ENCODE results near the gene ALDH1B1.
A peak's percentile ranks its signal among the peaks of the same experiment; 100 is the strongest.
"Not testable (repeated sequence)": the region's sequence is repeated elsewhere in the genome, so short reads cannot be mapped to it uniquely, and the experiment has no call there.

The ALDH1B1 gene

GRCh38 chr9:38388283-38389223 is 3.9 kb upstream of the ALDH1B1 start:
- no peak for DNase-seq

DNA sequence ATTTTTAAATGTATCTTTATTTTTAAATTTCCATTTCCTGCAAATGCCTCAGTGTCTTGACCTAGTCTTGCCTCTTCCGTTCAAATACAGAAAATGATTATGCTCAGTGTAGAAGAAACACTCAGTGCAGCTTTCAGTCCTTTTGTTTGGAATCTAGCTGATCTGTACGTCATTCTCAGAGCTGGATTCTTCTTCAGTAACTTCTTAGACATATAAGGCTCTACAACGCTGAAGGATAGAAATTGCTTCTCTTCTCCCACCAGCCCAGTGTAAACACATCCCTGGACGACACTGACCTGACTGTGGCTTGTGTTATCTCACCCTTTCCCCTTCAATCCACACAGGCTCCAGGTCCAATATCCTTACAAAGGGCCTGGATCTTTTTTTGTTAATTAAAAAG is 3.2 kb upstream of the ALDH1B1 start:
- no peak for DNase-seq

GRCh38 chr9:38390442-38390841 is 2.1 kb upstream of the ALDH1B1 start:
- DNase-seq = no peak

DNA sequence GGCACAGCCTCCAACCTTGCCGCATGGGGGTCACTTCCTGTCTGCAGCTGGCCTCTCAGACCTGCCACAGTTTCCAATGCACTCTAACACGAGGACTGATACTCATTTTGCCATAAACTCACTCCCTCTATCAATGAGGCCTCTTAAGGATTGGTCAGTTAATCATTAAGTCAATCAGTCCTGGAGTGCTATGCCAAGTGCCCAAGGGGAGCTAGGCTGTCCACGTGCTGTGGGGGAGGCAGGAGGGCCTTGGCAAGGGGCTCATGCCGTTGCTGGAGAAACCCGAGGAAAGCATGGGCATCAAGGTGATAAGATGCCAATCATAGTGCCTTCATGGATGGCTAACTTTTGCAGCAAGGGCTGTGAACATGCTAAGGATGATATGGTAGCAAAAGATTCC is 1.7 kb upstream of the ALDH1B1 start:
- no peak for DNase-seq

DNA sequence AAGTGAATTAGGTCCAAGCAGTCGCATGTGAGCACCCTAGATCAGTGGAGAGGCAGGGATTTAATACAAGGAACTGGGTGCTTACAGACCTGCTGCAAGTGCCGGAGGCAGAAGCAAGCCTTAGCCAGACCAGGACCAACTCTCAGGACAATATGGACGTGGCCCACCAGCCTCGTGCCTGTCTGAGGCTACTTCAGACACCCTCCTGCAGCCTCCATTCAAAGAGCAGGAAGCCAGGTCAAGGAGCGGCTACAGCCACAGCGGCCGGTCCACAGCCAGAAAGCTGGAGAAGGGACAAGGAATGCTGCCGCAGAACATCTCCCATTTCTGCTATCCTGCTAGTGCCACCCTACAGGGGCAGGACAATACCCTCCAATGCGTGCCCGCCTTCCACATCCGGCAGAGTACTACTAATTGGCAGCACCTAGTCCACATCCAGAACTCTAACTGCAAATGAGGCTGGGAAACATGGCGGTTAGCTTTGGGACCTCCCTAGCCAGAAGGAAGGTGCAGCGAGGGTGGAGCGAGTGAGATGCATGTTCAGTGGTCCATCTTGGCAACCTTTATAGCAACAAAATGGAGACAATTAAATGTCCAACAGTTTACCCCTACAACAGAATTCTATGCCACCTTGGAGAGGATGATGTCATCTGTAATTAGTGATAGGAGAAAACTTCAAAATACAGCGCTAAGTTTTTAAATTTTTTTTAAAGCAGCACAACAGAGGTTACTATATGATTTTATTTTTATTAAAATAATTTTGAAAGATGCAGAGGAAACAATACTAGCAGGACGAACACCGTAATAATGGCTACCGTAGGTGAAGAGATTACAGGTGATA is 1.0 kb upstream of the ALDH1B1 start:
- DNase-seq = no peak

DNA sequence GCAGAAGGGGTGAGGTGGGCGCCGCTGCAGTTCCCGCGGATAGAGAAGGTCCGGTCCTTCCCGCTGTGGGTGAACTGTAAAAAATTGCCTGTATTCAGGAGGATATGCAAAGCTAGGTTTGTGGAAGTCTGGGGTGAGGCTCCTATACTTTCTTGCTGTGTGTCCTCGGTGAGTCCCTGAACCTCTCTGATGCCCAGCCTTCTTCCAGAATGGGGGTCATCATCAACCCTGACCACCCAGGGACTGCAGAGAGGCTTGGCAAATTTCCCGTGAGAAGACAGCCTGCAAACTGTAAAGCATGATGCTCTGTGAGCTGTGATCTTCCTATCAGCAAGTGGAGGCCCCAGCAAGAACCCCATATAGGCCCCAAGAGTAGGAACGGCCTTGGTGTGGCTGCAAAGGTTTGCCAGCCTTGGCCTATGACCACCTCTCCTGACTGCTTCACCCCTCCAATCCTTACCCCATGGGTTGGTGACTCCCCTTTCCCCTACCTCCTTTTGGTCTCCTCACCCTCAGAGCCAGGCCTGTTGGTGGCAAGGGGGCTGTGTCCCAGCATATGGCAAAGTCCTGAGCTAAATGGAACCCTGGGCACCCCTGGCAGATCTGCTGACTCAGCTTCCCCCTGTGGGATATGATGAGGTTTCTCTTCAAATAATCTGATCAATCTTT is 760 bp downstream of the ALDH1B1 start:
- DNase-seq = peak; percentile 16

DNA sequence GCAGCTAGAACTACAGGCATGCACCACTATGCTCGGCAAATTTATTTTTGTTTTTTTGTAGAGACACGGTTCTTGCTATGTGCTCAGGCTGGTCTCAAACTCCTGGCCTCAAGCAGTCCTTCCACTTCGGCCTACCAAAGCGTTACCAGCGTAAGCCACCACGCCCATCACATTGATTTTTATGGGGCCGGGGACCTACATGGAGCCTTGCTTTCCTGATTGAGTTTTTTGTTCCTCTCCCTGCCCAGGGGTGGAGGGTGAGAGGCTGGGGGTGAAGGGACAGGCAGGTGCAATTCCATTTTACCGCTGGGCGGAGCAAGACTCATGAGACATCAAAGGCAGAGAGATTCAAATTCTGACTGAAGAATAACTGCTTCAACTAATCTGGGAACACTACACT is 1.9 kb downstream of the ALDH1B1 start:
- DNase-seq = no peak

- DNase-seq = no peak
Observed at GRCh38 chr9:38395653-38396370, 3.3 kb downstream of the ALDH1B1 start.

DNA sequence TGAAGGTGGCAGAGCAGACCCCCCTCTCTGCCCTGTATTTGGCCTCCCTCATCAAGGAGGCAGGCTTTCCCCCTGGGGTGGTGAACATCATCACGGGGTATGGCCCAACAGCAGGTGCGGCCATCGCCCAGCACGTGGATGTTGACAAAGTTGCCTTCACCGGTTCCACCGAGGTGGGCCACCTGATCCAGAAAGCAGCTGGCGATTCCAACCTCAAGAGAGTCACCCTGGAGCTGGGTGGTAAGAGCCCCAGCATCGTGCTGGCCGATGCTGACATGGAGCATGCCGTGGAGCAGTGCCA is 3.8 kb downstream of the ALDH1B1 start:
- no peak for DNase-seq

- DNase-seq = not testable (repeated sequence)
Observed at GRCh38 chr9:38399191-38399590, 6.7 kb downstream of the ALDH1B1 start.

GRCh38 chr9:38401994-38402393 is 9.5 kb downstream of the ALDH1B1 start:
- no peak for DNase-seq

DNA sequence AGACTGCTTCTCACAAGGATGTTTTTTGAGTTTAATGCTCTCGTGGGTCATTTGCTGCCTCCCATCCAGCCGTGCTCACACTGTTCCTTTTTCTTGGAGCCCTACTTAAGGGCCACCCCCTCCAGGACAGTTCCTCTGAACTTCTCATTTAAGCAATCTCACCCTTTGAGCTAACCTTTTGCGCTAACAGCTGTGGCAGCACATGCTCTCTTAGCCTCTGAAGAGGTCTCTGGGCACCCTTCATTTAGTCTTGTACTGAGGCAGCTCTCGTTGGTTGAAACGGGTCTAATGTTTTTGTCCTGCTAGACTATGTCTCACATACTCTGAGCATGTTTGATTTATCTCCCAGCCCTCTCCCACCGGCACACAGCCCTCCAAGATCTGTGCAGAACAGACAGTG is 11.8 kb downstream of the ALDH1B1 start:
- no peak for DNase-seq

GRCh38 chr9:38405785-38406184 is 13.3 kb downstream of the ALDH1B1 start:
- no peak for DNase-seq

- no peak for DNase-seq
Observed at GRCh38 chr9:38406476-38407186, 14.1 kb downstream of the ALDH1B1 start.

DNA sequence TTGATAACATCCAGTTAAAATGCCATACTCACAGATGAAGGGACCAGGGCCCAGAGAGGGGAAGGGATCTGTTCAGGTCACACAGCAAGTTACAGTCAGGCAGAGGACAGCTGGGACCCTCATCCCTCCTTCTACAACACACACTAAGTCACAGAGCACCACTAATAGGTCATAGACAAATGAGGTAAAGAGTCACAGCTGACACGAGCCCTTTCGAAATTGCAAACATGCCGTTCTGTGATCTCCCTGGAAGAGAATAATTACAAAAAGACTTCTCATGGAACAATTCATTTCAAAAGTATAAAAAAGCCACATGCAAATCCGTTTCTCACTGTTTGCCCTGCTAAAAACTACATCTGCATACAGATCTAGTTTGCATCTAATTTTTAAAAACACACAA is 16.2 kb downstream of the ALDH1B1 start:
- DNase-seq = no peak

DNA sequence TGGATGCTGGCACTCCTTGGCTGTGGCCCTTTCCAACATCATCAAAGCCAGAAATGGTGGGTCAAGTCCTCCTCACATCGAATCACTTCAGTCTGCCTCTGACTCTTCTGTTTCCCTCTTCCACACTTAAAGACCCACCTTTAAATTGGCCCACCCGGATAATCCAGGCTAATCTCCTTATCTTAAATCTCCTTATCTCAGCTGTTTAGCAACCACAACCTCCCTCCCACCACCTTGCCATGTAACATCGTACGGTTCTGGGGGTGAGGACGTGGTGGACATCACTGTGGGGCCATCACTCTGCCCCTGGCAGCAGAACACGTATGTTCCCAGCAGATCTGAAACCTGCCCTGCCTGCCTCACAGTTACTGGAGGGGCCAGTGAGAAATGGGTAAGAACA is 20.2 kb downstream of the ALDH1B1 start:
- no peak for DNase-seq

DNA sequence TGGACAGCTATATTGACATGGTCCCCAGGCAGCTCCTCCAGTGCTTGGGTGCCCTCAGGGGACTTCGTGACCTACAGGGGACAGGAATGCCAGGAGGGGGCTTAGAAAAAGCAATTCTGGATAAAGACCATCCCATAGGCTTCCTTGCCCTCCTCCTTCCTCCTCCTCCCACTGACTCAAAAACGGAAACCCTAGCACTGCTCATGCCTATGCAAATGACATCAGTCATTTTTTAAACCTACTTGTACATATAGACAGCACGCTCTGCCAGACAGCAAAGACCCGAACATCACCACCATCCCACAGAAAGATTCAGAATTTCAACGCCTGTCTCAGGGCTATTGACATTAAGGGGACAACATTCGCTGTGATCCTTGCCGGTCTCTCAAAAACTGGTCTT is 20.8 kb downstream of the ALDH1B1 start:
- no peak for DNase-seq

GRCh38 chr9:38414040-38414723 is 21.7 kb downstream of the ALDH1B1 start:
- DNase-seq = no peak

- DNase-seq = no peak
Observed at GRCh38 chr9:38415856-38416255, 23.4 kb downstream of the ALDH1B1 start.

DNA sequence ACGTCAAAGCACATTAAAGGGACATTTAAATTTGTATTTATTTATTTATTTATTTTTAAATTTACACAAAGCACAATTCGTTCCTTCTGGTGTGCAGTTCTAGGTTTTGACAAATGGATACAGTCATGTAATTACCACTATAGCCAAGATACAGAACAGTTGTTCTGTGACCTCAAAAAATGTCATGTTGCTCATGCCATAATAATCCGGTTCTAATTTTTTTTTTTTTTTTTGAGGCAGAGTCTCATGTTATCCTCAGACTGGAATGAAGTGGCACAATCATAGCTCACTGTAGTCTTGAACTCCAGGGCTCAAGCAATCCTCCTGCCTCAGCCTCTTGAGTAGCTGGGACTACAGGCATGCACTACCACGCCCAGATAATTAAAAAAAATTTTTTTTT is 24.0 kb downstream of the ALDH1B1 start:
- no peak for DNase-seq

Data from activated CD4-positive, alpha-beta T cell treated with anti-CD3 and anti-CD28 coated beads for 48 hours (primary cell).